HG02571 (cell line): ENCODE data around the gene CDH8.

Experiments
- ATAC-seq: cut with Tn5 transposase; IDR thresholded peaks from one replicate; pipeline ENCODE4 v1.9.1; 2021; ENCODE audit warnings: mild to moderate bottlenecking, moderate library complexity; ENCODE audit not compliant: unreplicated experiment

The CDH8 gene, protein sequence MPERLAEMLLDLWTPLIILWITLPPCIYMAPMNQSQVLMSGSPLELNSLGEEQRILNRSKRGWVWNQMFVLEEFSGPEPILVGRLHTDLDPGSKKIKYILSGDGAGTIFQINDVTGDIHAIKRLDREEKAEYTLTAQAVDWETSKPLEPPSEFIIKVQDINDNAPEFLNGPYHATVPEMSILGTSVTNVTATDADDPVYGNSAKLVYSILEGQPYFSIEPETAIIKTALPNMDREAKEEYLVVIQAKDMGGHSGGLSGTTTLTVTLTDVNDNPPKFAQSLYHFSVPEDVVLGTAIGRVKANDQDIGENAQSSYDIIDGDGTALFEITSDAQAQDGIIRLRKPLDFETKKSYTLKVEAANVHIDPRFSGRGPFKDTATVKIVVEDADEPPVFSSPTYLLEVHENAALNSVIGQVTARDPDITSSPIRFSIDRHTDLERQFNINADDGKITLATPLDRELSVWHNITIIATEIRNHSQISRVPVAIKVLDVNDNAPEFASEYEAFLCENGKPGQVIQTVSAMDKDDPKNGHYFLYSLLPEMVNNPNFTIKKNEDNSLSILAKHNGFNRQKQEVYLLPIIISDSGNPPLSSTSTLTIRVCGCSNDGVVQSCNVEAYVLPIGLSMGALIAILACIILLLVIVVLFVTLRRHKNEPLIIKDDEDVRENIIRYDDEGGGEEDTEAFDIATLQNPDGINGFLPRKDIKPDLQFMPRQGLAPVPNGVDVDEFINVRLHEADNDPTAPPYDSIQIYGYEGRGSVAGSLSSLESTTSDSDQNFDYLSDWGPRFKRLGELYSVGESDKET

DNA sequence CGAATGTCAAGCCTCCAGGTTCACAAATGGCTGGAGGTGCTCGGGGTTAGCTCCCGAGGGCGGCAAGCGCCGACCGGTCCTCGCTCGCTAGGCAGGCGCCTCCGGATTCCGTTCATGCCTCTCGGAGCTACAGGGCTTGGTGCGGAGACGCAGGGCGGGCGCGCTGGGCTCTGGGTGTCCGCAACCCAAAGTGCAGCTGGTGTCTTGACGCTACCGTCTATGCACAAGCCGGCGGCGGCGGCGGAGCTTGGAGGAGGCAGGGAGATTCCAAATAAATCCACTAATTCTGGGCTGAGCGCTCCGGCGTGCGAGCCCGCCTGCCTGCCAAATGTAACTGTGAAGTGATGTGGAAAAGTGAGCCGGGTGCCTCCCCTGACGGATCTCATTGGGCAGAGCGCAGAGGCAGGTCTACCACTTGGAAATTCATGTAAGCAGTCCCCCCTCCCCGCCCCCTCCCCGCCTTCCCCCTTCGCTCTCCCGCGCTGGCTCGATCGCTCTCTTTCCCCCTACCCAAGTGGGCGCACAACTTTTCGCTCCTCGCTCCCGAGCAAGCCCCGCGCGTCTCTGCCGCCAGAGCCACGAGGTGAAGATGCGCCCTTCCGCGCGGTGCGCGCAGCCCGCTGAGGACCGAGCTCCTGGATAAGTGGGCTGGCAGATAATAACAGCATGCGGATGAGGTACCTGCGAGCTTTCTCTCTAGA, at the start of gene CDH8:
TSS of gene CDH8 (minus strand) at position 338 of the 701 bp plus-strand sequence. CDS start 15,035 bp downstream, outside the sequence.
- ATAC-seq = no peak

- no peak for ATAC-seq
Observed at GRCh38 chr16:62079236-62079635, 43.0 kb upstream of the CDH8 start.

- no peak for ATAC-seq
Observed at GRCh38 chr16:62077998-62078397, 41.8 kb upstream of the CDH8 start.

GRCh38 chr16:62076886-62077285, 40.6 kb upstream of the CDH8 start:
- ATAC-seq = no peak

GRCh38 chr16:62068747-62069146, 32.5 kb upstream of the CDH8 start:
- no peak for ATAC-seq

DNA sequence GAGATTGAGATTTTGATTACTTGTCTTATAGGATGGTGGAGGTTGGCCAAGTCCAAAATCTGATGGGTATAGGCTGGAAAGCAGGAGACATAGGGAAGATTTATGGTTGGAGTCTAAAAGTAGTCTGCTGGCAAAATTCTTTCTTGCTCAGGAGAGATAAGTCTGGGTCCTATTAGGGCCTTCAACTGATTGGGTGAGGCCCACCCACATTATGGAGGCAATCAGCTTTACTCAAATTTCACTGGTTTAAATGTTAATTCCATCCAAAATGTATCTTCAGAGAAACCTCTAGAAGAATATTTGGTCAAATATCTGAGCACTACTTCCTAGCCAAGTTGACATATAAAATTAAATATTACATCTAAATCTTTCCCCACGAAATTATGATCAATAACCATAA, 31.7 kb upstream of the CDH8 start:
- no peak for ATAC-seq

GRCh38 chr16:62067182-62067581, 30.9 kb upstream of the CDH8 start:
- ATAC-seq = no peak

DNA sequence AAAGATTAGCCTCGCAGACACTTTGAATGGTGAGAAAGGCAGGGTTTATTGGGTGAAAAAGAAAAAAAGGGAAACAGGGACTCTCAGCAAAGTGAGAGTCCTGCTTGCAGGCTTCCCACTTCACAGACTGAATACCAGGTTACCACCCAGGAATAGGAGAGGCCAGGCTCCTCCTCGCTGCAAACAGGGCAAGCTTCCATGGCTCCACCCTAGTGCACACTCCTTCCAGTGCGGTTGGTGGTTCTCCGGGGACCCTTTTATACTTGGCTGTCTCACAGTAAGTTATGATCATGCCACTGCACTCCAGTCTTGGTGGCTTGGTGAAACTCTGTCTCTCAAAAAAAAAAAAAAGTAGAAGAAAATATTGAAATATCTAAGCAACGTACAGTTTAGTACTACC, 30.5 kb upstream of the CDH8 start:
- no peak for ATAC-seq

- no peak for ATAC-seq
Observed at GRCh38 chr16:62064173-62064572, 27.9 kb upstream of the CDH8 start.

DNA sequence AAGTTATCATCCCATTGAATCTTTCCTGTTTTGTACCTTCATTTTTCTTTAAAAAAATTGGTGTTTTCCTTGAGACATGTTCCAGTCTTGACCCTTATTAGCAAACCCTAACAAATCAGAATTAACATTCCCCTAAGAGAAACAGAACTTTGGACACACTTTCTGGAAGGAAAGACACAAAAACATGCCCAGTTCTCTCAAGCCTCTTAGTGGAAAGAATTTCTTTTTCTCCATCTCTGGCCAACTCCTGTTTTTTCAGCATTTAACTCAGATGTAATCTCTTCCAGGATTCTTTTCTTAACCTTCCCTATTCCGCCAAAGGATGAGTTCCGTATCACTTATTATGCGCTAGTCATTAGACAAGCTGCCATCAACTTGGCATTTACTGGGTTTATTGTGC, 23.9 kb upstream of the CDH8 start:
- ATAC-seq = no peak

- no peak for ATAC-seq
Observed at GRCh38 chr16:62059527-62059926, 23.3 kb upstream of the CDH8 start.

DNA sequence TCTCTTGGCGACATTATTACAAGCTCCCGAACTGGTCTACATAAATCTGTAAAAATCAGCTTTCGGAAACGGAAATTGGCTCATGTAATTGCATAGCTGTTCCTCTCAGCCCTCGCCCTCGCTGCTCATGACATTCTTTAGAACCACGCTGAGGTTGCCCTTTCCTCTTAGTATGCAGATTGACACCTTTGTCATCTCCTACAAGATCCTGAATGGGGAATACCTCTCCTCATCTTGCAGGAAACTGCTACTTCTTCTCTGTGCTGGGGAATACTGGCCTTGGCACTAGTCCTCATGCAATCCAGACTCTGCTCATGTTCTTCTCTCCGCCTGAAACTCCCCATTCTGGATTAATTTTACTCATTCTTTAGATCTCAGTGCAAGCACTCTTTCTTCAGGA, 22.2 kb upstream of the CDH8 start:
- ATAC-seq = no peak

DNA sequence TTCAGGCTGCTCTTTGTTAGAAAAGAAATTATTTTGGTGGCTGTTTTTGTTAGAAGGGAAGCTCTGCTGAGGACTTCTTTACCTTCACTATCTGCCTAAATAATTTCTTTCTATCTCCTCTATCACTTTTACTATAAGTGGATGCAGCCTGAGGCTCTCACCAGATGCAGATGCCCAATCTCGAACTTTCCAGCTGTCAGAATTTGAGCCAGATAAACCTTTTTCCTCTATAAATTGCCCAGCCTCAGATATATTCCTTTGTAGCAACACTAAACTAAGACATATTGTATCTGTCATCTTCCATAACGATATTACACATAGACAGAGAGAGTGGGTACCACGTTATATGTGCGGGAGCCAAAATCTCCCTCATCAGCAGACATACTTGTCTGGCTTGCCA, 15.7 kb upstream of the CDH8 start:
- ATAC-seq = no peak

- no peak for ATAC-seq
Observed at GRCh38 chr16:62050793-62051192, 14.6 kb upstream of the CDH8 start.

DNA sequence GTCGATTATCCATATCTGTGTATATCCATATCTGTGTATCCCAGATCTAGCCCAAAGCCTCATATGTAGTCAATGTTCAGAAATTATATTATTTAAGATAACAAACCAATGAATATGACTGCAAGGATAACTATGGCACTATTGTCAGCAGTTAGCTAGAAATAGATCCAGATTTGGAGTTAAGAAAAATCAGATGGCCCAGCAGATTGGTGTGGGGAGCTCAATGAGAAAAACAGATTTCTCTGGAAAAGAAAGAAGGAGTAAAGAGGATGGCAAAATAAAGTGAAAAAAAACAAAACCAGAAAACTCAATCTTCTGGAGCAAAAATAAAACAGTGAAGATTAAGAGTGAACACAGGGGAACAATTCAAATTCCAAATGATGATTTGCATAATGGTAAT, 10.6 kb upstream of the CDH8 start:
- ATAC-seq = no peak

- ATAC-seq = no peak
Observed at GRCh38 chr16:62041401-62041800, 5.2 kb upstream of the CDH8 start.

- no peak for ATAC-seq
Observed at GRCh38 chr16:62038646-62039045, 2.4 kb upstream of the CDH8 start.

- no peak for ATAC-seq
Observed at GRCh38 chr16:62038225-62038624, 2.0 kb upstream of the CDH8 start.

GRCh38 chr16:62036802-62037135, 531 bp upstream of the CDH8 start:
- ATAC-seq = no peak

DNA sequence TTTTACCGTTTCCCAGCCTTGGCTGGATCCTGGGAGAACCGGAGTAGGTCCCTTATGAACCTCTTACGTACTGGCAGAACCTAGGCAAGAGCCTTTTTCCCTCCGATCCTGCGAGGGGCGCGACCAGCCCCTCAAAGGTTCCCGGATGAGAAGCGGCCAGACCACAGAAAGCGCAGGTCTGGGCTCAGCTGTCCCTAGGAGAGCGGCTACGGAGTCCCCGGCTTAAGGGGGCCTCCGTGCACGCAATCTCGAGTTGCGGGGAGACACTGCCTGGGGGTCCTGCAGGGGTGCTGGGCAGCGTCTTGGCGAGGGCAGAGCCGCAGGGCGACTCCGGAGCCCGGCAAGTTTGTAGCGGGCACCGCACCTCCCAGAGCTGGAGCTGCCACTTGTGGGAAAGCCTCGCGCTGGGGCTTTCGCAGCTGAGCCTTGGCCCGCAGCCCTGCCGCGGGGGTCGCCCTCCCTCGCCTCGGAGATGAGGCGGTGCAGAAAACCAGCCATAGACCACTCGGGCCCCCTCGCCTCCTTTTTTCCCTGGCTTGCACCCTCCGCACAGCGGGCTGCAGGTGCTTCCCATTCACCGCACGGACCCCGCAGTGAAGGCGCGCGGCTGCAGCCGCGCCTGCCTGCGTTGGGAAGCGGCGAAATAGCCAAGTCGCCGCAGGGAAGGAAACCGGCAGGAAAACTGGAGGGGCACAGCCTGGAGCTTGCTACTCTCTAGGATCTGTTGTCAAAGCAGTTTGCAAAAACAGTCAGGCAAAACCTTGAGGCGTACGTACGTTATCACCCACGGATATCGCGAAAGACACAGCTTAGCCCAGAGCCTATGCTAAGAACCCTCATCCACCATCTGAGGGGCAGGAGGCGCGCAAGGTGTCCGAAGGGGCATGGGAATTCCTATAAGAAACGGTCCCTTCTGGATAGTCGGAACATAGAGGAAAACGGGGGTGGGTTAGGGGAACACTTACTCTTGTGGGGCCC, 834 bp downstream of the CDH8 start:
- ATAC-seq = no peak
